SW 1271 (cell line): ENCODE results near the gene PLEKHG5.

Source experiments
- DNase-seq, 2 experiments: peaks; one replicate each; lab custom pipeline; 2025; lab: John Stamatoyannopoulos, UW

The PLEKHG5 gene

GRCh38 chr1:6424619-6425593 is 66.6 kb downstream of the PLEKHG5 start, which contains the start of gene ESPN:
TSS of gene ESPN (plus strand) at chr1:6424776. CDS start at chr1:6424956, 180 bp downstream.
- DNase-seq, result no peak

- DNase-seq, result no peak
Measured at GRCh38 chr1:6424000-6424565, 67.4 kb downstream of the PLEKHG5 start.

DNA sequence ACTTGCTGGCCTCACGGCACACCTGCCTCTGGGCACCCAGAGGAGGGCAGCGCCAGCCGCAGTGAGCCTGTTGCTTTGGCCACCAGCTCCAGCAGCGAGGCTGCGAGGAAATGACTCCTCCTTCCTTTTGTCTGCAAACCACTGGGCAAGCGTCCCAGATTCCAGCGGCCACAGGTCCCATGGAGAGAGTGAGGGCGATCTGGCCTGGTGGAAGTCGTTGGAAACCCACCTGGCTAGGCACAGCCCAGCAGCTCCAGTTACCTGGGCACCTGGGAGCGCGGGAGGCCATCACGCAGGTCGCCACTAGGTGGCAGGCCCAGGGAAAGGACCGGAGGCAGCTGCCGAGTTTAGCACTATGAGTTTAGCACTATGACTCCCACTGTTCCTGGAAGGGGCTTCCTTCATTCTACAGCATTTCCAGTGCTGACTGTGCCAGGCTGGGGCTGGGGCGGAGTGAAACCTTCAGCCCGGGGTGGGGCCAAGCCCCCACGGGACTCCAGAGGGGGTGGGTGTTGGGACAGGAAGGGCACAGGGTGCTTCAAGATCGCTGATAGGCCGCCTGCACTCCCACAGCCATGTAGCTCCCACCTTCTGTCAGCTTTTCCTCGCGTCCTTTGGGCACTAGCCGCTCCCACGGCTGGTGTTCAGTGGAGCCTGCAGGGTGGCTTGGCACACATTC is 68.0 kb downstream of the PLEKHG5 start:
- DNase-seq, result no peak

- no peak for DNase-seq
Measured at GRCh38 chr1:6421266-6421665, 70.2 kb downstream of the PLEKHG5 start.

- DNase-seq, result no peak
Measured at GRCh38 chr1:6420454-6421042, 70.9 kb downstream of the PLEKHG5 start.

DNA sequence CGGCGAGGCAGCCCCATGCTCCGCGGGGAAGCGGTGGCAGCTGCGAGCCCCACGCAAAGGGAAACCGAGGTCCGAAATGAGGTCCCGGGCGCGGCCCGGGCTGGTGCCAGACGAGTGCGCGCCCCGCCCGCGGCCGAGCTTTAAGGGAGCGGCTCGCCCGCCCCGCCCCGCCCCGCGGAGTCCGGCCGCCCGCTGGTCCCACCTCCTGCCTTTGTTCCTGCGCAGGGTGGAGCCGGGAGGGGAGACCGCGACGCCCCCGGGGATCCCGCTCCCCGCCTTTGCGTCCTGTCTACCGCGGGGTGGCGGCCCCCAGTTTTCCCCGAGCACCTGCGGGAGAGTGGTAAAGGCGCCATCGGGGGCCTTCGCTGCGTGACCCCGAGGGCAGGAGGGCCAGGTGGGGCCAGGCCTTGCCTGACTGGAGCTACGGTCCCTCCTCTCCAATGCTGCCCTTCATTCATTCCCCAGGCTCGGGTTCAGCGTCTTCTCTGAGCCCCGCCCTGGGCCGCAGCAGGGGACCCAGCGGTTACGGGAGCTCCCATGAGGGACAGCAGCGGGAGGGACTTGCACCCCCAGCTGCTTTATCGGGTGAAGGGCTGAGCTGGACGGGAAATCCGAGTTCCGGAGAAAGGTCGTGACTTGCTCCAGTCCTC is 71.5 kb downstream of the PLEKHG5 start, which contains the start of gene HES2:
Gene HES2, minus strand, starts transcription at position 116 of the 650 bp plus-strand sequence. Its CDS starts 99 bp downstream, at position 17.
- no peak for DNase-seq

GRCh38 chr1:6419397-6419803 is 72.1 kb downstream of the PLEKHG5 start:
- no peak for DNase-seq

- no peak for DNase-seq
Measured at GRCh38 chr1:6418668-6419396, 72.6 kb downstream of the PLEKHG5 start.

DNA sequence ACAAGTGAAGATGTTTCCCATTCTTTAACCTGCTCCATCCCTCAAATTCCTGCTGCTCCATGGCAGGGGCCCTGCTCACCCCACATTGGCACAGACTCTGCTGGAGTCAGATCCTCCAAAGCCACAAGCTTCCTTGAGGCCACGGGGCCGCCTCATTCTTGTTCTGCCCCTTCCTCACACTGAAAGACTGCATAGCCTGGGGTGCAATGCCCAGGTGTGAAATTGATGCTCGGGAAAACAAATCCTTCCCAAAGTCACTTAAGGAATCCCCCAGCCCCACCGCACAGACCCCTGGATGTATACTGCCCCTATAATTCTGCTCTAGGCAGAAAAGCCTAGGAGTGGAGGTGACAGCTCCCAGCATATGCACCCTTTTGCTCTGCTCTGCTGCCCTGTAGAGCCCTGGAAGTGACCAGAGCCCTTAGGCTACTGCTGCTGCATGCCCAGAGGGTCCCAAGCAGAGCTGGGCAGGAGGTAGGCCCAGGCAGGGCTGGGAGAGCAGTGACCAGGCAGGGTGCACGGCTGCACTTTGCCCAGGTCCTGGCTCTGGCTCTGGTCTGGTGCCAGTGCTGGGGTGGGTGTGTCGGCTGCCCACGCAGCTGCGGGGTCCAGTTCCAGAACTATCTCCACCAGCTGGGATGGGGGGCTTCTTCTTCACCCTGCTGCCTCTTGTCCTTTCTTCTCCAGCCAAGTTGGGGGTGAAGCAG is 73.4 kb downstream of the PLEKHG5 start:
- DNase-seq, result no peak
